ENCODE results near the gene AAK1.
"Not testable (repeated sequence)": the region's sequence is repeated elsewhere in the genome, so short reads cannot be mapped to it uniquely, and the experiment has no call there.

Gene AAK1

GRCh38 chr2:69629921-69630608 is 13.5 kb downstream of the AAK1 start:
- Mint-ChIP-seq H3K36me3 (ENCODE audit: insufficient read depth) (peaks cover 7% of the 10 kb centered on the region), H3K4me3 (peak overlapping the region in 1 of 2 donors; percentile 24), H3K4me1 (ENCODE audit: low read depth in 2 of 2) (peaks cover 27 to 36% of the 10 kb centered on the region in 2 donors), H3K27me3 (no peaks in the 10 kb centered on the region), H3K9me3 (no peaks in the 10 kb centered on the region), H3K27ac (no peak overlapping the region)
- DNase-seq (no peak), ATAC-seq (replicated peaks) (no peak)

DNA sequence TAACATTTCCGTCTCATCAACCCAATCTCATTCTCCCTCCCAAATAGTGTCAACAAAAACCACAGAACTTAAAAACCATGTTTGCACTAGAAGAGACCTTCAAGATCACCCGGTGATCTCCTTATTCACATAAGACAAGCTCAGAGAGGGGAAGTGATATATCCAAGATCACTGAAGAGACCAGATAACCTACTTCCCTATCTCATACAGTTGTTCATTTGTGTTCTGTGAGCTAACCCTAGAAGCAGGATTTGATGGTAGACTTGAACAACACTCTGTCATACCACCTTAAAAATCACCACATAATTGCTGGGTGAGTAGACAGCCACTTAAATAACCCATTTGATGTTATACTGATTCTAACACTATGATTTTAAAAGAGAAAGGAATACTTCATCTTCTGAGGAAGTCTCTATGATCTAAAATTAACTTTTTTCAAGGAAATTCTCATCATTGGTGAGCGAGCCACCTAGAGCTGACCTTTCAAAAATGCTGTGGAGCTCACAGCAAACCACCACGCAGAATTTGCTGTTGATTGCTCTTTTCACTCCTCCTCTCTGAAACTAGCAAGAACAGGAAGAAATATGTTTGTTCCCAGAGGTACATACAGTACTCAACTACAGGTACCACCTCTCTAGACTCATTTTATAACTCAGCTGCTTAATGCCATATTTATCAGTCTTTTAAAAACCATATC is 15.1 kb downstream of the AAK1 start:
- Mint-ChIP-seq H3K36me3 (ENCODE audit: insufficient read depth) (peaks cover 5% of the 10 kb centered on the region), H3K4me1 (ENCODE audit: low read depth in 2 of 2) (peaks cover 23% of the 10 kb centered on the region in 2 donors), H3K9me3 (no peaks in the 10 kb centered on the region), H3K4me3 (no peak overlapping the region), H3K27me3 (no peaks in the 10 kb centered on the region), H3K27ac (no peak overlapping the region)
- ATAC-seq (replicated peaks): peak; percentile 71
- no peak for DNase-seq

- Mint-ChIP-seq H3K4me3 (no peak overlapping the region), H3K27ac (no peak overlapping the region), H3K4me1 (ENCODE audit: low read depth in 2 of 2) (peaks cover 4 to 14% of the 10 kb centered on the region in 2 donors), H3K36me3 (ENCODE audit: insufficient read depth) (no peaks in the 10 kb centered on the region), H3K27me3 (no peaks in the 10 kb centered on the region), H3K9me3 (no peaks in the 10 kb centered on the region)
- no peak for DNase-seq
- ATAC-seq (replicated peaks): no peak
Observed at GRCh38 chr2:69625078-69625795, 18.3 kb downstream of the AAK1 start.

DNA sequence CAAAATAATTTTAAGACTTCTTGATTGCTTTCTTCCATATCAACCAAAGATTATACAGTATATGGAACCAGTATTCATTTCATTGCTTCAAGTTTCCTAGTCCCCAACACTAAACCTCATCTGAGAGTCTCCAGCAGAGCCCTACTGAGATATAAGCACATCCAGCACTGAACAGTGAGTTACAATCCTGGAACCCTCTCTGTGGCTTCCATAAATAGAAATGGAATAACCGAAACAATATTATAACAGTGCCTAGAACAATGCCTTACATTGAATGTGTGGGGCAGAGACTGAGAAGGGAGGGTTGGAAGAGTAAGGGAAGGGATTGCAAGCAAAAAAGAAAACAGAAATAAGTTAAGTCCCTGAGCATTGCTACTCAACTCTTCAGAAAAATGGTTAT is 18.9 kb downstream of the AAK1 start:
- H3K9me3 Mint-ChIP-seq: no peaks in the 10 kb centered on the region
- H3K27ac Mint-ChIP-seq: no peak overlapping the region
- no peaks in the 10 kb centered on the region for H3K27me3 Mint-ChIP-seq
- DNase-seq (no peak), ATAC-seq (replicated peaks) (no peak)
- no peak overlapping the region for H3K4me3 Mint-ChIP-seq
- H3K4me1 Mint-ChIP-seq (ENCODE audit: low read depth in 2 of 2): peaks cover 4 to 14% of the 10 kb centered on the region in 2 donors
- H3K36me3 Mint-ChIP-seq (ENCODE audit: insufficient read depth): no peaks in the 10 kb centered on the region

GRCh38 chr2:69624131-69624530 is 19.4 kb downstream of the AAK1 start:
- Mint-ChIP-seq H3K36me3 (ENCODE audit: insufficient read depth) (no peaks in the 10 kb centered on the region), H3K4me1 (ENCODE audit: low read depth in 2 of 2) (peaks cover 4 to 14% of the 10 kb centered on the region in 2 donors), H3K27ac (peak overlapping the region in 1 of 2 donors; percentile 54), H3K9me3 (no peaks in the 10 kb centered on the region), H3K27me3 (no peaks in the 10 kb centered on the region), H3K4me3 (peak overlapping the region in 1 of 2 donors; percentile 28)
- no peak for DNase-seq
- ATAC-seq (replicated peaks): no peak

DNA sequence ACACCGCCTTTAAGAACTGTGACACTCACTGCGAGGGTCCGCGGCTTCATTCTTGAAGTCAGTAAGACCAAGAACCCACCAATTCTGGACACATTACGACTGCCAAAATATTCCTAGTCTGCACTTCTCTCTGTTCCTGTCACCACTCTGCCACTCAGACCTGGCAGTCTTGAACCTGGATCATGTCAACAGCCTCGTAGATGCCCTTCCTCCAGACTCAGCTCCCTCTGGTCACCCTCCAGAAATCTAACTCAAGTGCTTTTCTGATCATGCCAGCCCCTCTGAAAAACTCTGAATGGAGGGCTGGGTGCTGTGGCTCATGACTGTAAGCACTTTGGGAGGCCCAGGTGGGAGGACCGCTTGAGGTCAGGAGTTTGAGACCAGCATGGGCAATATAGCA is 20.3 kb downstream of the AAK1 start:
- Mint-ChIP-seq H3K27me3 (no peaks in the 10 kb centered on the region), H3K9me3 (no peaks in the 10 kb centered on the region), H3K27ac (peak overlapping the region; percentile 54 to 70), H3K4me3 (peak overlapping the region; percentile 5 to 28), H3K36me3 (ENCODE audit: insufficient read depth) (no peaks in the 10 kb centered on the region), H3K4me1 (ENCODE audit: low read depth in 2 of 2) (peaks cover 4 to 14% of the 10 kb centered on the region in 2 donors)
- ATAC-seq (replicated peaks) (no peak), DNase-seq (no peak)

DNA sequence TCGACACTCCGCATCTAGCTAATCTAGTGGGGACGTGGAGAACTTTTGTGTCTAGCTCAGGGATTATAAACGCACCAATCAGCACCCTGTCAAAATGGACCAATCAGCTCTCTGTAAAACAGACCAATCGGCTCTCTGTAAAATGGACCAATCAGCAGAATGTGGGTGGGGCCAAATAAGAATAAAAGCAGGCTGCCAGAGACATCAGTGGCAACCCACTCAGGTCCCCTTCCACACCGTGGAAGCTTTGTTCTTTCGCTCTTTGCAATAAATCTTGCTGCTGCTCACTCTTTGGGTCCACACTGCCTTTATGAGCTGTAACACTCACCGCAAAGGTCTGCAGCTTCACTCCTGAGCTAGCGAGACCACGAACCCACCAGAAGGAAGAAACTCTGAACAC is 20.7 kb downstream of the AAK1 start:
- not testable (repeated sequence) for H3K27me3 Mint-ChIP-seq; ATAC-seq (replicated peaks); H3K9me3 Mint-ChIP-seq; H3K36me3 Mint-ChIP-seq (ENCODE audit: insufficient read depth); DNase-seq
- Mint-ChIP-seq H3K27ac (peak overlapping the region; percentile 47 to 70), H3K4me3 (peak overlapping the region; percentile 5 to 28), H3K4me1 (ENCODE audit: low read depth in 2 of 2) (peaks cover 4 to 14% of the 10 kb centered on the region in 2 donors)

DNA sequence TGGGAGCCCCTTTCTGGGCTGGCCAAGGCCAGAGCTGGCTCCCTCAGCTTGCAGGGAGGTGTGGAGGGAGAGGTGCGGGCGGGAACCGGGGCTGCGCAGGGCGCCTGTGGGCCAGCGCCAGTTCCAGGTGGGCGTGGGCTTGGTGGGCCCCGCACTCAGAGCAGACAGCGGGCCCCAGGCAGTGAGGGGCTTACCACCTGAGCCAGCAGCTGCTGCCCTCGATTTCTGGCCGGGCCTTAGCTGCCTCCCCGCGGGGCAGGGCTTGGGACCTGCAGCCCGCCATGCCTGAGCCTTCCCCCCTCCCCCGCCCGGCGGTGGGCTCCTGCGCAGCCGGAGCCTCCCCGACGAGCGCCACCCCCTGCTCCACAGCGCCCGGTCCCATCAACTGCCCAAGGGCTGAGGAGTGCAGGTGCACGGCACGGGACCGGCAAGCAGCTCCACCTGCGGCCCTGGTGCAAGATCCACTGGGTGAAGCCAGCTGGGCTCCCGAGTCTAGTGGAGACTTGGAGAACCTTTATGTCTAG is 21.5 kb downstream of the AAK1 start:
- not testable (repeated sequence) for H3K27ac Mint-ChIP-seq; H3K9me3 Mint-ChIP-seq; H3K36me3 Mint-ChIP-seq (ENCODE audit: insufficient read depth); H3K4me3 Mint-ChIP-seq; DNase-seq; H3K27me3 Mint-ChIP-seq; ATAC-seq (replicated peaks)
- peaks cover 4 to 14% of the 10 kb centered on the region in 2 donors for H3K4me1 Mint-ChIP-seq (ENCODE audit: low read depth in 2 of 2)

DNA sequence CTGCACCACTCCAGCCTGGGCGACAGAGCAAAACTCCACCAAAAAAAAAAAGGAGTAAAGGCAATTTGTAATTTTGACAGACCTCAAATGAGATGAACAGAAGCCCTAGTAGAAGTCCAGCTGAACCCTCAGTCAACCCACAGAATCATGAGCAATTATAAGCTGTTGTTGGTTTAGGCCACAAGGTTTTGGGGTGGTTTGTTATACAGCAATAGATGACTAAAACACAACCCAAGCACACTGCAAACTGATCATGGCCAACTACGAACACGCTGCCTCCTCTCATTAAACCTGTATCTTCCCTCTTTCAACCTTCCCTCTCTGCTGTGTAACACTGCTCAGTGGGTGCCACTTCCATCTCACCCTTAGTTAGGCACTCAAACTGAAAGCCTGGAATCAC is 22.1 kb downstream of the AAK1 start:
- Mint-ChIP-seq H3K27me3 (no peaks in the 10 kb centered on the region), H3K27ac (no peak overlapping the region), H3K9me3 (no peaks in the 10 kb centered on the region), H3K4me1 (ENCODE audit: low read depth in 2 of 2) (peaks cover 4 to 20% of the 10 kb centered on the region in 2 donors), H3K36me3 (ENCODE audit: insufficient read depth) (peaks cover 5% of the 10 kb centered on the region), H3K4me3 (peak overlapping the region in 1 of 2 donors; percentile 11)
- ATAC-seq (replicated peaks): no peak
- DNase-seq: no peak

GRCh38 chr2:69620870-69621269 is 22.7 kb downstream of the AAK1 start:
- H3K36me3 Mint-ChIP-seq (ENCODE audit: insufficient read depth): peaks cover 8% of the 10 kb centered on the region
- peaks cover 4 to 22% of the 10 kb centered on the region in 2 donors for H3K4me1 Mint-ChIP-seq (ENCODE audit: low read depth in 2 of 2)
- H3K27ac Mint-ChIP-seq: no peak overlapping the region
- H3K4me3 Mint-ChIP-seq: no peak overlapping the region
- no peaks in the 10 kb centered on the region for H3K9me3 Mint-ChIP-seq
- ATAC-seq (replicated peaks) (peak; percentile 35), DNase-seq (no peak)
- no peaks in the 10 kb centered on the region for H3K27me3 Mint-ChIP-seq

DNA sequence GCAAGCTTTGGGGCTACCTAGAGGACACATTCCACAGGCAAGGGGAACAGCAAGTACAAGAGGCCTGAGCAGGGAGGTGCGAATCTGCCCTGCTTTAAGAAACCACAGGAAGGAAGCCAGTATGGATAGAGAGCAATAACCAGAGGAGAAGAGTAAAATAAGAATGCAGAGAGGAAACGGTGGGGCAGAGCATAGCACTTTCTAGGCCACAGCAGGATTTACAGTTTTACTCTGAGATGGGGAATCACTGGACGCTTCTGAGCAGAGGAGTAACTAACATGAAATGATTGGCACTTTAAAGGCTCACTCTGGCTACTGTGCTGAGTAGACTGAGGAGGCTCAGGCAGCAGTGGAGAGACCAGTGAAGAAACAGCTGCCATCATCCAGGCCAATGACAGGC is 23.8 kb downstream of the AAK1 start:
- H3K4me3 Mint-ChIP-seq: no peak overlapping the region
- no peaks in the 10 kb centered on the region for H3K27me3 Mint-ChIP-seq
- no peak for DNase-seq
- H3K4me1 Mint-ChIP-seq (ENCODE audit: low read depth in 2 of 2): peaks cover 8 to 27% of the 10 kb centered on the region in 2 donors
- H3K9me3 Mint-ChIP-seq: no peaks in the 10 kb centered on the region
- peak; percentile 68 for ATAC-seq (replicated peaks)
- H3K27ac Mint-ChIP-seq: no peak overlapping the region
- peaks cover 8% of the 10 kb centered on the region for H3K36me3 Mint-ChIP-seq (ENCODE audit: insufficient read depth)

GRCh38 chr2:69618362-69618761 is 25.2 kb downstream of the AAK1 start:
- Mint-ChIP-seq H3K36me3 (ENCODE audit: insufficient read depth) (peaks cover 11% of the 10 kb centered on the region), H3K27me3 (no peaks in the 10 kb centered on the region), H3K4me3 (no peak overlapping the region), H3K9me3 (no peaks in the 10 kb centered on the region), H3K4me1 (ENCODE audit: low read depth in 2 of 2) (peaks cover 21 to 35% of the 10 kb centered on the region in 2 donors), H3K27ac (no peak overlapping the region)
- DNase-seq (no peak), ATAC-seq (replicated peaks) (no peak)

DNA sequence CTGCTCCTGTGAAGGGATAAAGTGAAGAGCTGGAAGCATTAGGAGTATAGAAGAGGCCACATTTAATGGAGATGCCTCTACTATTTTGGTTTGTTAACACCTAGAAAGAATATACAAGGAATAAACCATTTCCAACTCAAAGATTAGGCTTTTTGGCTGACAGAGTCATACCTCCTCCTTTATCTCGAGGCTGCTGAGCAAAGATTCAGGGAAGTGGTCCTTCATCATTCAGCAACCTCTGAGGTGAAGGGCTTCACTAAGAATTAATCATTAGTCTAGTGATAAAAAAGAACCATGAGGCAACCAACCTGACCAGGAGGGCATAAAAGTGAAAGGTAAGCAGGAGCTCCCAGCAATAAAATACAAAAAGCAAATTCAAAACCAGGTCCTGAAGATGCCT is 25.8 kb downstream of the AAK1 start:
- Mint-ChIP-seq H3K36me3 (ENCODE audit: insufficient read depth) (peaks cover 11% of the 10 kb centered on the region), H3K27ac (no peak overlapping the region), H3K4me3 (no peak overlapping the region), H3K9me3 (no peaks in the 10 kb centered on the region), H3K27me3 (no peaks in the 10 kb centered on the region), H3K4me1 (ENCODE audit: low read depth in 2 of 2) (peaks cover 27 to 35% of the 10 kb centered on the region in 2 donors)
- no peak for DNase-seq
- ATAC-seq (replicated peaks): no peak

Data from effector memory CD8-positive, alpha-beta T cell (primary cell).